ENCODE data around the gene ADAMTS2. TPM values are rescaled to one million over a fixed set of nuclear protein-coding genes. Genes with fewer than 3 reads are reported as not detected.
A peak's percentile ranks its signal among the peaks of the same experiment; 100 is the strongest.

ADAMTS2 gene
- total and polyA plus RNA-seq, 2 of the 4 experiments (the other 2 are of a cell fraction) = 19.0 to 58.8 TPM

DNA sequence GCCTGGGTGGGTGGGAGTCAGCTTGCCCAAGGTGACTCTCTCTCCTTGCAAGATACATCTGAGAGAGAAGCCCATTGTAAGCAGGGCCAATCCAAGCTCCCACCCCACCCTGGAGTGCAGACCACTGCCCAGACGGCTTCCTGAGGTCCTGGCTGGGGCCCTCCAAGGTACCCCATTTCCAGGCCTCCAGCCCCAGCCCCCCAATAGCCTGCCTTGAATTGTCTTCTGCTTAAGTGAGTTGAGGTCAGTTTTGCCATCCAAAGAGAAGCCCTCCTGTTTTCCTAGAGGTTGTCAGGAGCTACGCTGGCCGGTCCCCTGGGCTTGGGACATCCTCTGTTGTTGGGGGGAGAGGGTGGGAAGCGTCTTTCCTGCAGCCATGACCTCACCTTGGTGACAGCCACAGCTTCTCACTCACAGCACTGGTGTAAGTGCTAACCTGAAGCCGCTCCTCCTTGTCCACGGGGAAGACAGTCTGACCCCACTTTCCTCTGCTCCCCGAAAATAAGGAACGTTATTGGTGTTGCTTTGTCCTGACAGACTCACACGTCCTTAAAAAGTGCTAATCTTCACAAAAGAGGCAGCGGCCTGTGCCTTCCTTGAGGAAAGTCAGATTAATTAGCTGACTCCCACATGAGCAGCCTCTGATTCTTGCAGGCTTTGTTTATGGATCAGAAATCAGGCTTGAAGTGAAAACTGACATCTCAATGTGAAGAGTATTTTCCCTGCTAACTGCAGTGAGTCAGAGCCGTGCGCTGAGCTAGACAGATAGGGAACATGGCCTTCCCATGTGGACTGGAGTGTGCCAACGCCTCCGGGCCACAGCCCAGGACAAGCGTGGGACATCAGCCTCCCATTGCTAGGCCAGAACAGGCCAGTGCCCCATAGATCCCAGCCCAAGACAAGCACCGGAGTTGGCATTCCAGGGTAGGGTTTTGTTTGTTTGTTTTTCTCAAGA, 52.3 kb downstream of the ADAMTS2 start:
- BruUV-seq (replicated peaks) = no TSS peak
- H2AFZ ChIP-seq (replicated peaks; ENCODE audit: low read length, poor library complexity) = no peak overlapping the region
- no peak overlapping the region for H3K27ac ChIP-seq (ENCODE audit: insufficient read depth, low read length)
- H3K56ac ChIP-seq (ENCODE audit: extremely low read depth, insufficient read depth, low read length) = no peak overlapping the region
- H3K14ac ChIP-seq (replicated peaks; ENCODE audit: low read depth, low read length) = no peak overlapping the region
- in situ Hi-C loops (cut with MboI; ENCODE audit: low sequenced_read_pairs) (no loop called here), intact Hi-C loops (cut with micrococcal nuclease) (no loop called here), dilution Hi-C loops (cut with HindIII; ENCODE audit: low sequenced_read_pairs, unreplicated experiment) (no loop called here)
- POLR2A ChIA-PET (ENCODE audit: unreplicated experiment) = no interaction called here
- H3K79me1 ChIP-seq (ENCODE audit: low read depth in 1 of 2, low read length in 2 of 2) = peaks cover 27 to 84% of the 10 kb centered on the region in 2 experiments
- H3K9ac ChIP-seq (ENCODE audit: low read depth, low read length) = no peak overlapping the region
- H2BK20ac ChIP-seq (ENCODE audit: low read depth, low read length) = no peak overlapping the region
- H2AK5ac ChIP-seq (ENCODE audit: low read depth, low read length) = peak overlapping the region; percentile 7; the same call in 1 of the 2 replicates
- H3K4me1 ChIP-seq (ENCODE audit: control insufficient read depth, insufficient read depth, low read length) = peaks cover 11% of the 10 kb centered on the region
- no peak overlapping the region for H3K4me3 ChIP-seq (ENCODE audit: insufficient read depth, low read depth, low read length)
- no peaks in the 10 kb centered on the region for H3K27me3 ChIP-seq (ENCODE audit: control insufficient read depth, insufficient read depth, low read length)
- H3K4ac ChIP-seq (ENCODE audit: low read depth, low read length) = 0 out of 2 replicates have a peak overlapping the region, but pooled peaks have one; percentile 4
- H3K9me1 ChIP-seq (ENCODE audit: insufficient read depth, low read length) = peaks cover 6% of the 10 kb centered on the region; the same call in 1 of the 2 replicates
- H2AK9ac ChIP-seq (replicated peaks; ENCODE audit: low read depth, low read length, poor library complexity) = peak overlapping the region; percentile 52
- no peak for DNase-seq
- no peak overlapping the region for H2BK120ac ChIP-seq (ENCODE audit: low read depth, low read length)
- peak overlapping the region; percentile 38; the same call in 1 of the 2 replicates for H3K23ac ChIP-seq (ENCODE audit: low read depth, low read length)
- H4K8ac ChIP-seq (ENCODE audit: low read depth in 2 of 2, low read length in 2 of 2) = no peak overlapping the region
- 0 out of 3 replicates have a peak overlapping the region, but pooled peaks have one; percentile 10 for H2BK15ac ChIP-seq (ENCODE audit: low read depth, low read length)
- peaks cover 2% of the 10 kb centered on the region; the same call in 1 of the 2 replicates for H3K36me3 ChIP-seq (ENCODE audit: control insufficient read depth, insufficient read depth, low read length)
- peaks cover 7% of the 10 kb centered on the region for H4K20me1 ChIP-seq (ENCODE audit: insufficient read depth, low read length)
- 0 out of 2 replicates have a peak, but pooled peaks have one; percentile 25 for ATAC-seq (ENCODE audit: low read depth)
- H4K91ac ChIP-seq (ENCODE audit: insufficient read depth, low read depth, low read length) = peak overlapping the region; percentile 27; the same call in 1 of the 2 replicates
- CTCF ChIA-PET = no interaction called here
- no peak for TF ChIP-seq RAD21 (IDR thresholded peaks at IDR 0.05; ENCODE audit: low read length)
- TF ChIP-seq POLR2A (IDR thresholded peaks at IDR 0.05; ENCODE audit: low read depth, low read length) = no peak
- TF ChIP-seq, protein P1, sequence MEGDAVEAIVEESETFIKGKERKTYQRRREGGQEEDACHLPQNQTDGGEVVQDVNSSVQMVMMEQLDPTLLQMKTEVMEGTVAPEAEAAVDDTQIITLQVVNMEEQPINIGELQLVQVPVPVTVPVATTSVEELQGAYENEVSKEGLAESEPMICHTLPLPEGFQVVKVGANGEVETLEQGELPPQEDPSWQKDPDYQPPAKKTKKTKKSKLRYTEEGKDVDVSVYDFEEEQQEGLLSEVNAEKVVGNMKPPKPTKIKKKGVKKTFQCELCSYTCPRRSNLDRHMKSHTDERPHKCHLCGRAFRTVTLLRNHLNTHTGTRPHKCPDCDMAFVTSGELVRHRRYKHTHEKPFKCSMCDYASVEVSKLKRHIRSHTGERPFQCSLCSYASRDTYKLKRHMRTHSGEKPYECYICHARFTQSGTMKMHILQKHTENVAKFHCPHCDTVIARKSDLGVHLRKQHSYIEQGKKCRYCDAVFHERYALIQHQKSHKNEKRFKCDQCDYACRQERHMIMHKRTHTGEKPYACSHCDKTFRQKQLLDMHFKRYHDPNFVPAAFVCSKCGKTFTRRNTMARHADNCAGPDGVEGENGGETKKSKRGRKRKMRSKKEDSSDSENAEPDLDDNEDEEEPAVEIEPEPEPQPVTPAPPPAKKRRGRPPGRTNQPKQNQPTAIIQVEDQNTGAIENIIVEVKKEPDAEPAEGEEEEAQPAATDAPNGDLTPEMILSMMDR (conservative IDR thresholded peaks at IDR 0.05; ENCODE audit: low read depth, low read length) = no peak
- TF ChIP-seq NFE2L2 (IDR thresholded peaks at IDR 0.05; ENCODE audit: low read depth, low read length) = no peak
- TF ChIP-seq MAZ (IDR thresholded peaks at IDR 0.05; ENCODE audit: borderline replicate concordance, low read depth, low read length) = no peak
- TF ChIP-seq FOS (IDR thresholded peaks at IDR 0.05; ENCODE audit: low read depth, low read length) = no peak
- TF ChIP-seq CEBPB (IDR thresholded peaks at IDR 0.05; ENCODE audit: low read depth, low read length) = no peak
- TF ChIP-seq, protein P2, sequence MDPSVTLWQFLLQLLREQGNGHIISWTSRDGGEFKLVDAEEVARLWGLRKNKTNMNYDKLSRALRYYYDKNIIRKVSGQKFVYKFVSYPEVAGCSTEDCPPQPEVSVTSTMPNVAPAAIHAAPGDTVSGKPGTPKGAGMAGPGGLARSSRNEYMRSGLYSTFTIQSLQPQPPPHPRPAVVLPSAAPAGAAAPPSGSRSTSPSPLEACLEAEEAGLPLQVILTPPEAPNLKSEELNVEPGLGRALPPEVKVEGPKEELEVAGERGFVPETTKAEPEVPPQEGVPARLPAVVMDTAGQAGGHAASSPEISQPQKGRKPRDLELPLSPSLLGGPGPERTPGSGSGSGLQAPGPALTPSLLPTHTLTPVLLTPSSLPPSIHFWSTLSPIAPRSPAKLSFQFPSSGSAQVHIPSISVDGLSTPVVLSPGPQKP (IDR thresholded peaks at IDR 0.05; ENCODE audit: borderline replicate concordance, low read depth, low read length) = no peak
- no peak for TF ChIP-seq SMC3 (IDR thresholded peaks at IDR 0.05; ENCODE audit: low read depth, low read length)
- TF ChIP-seq, protein P3, sequence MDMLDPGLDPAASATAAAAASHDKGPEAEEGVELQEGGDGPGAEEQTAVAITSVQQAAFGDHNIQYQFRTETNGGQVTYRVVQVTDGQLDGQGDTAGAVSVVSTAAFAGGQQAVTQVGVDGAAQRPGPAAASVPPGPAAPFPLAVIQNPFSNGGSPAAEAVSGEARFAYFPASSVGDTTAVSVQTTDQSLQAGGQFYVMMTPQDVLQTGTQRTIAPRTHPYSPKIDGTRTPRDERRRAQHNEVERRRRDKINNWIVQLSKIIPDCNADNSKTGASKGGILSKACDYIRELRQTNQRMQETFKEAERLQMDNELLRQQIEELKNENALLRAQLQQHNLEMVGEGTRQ (IDR thresholded peaks at IDR 0.05; ENCODE audit: low read depth, low read length) = no peak
- TF ChIP-seq BHLHE40 (IDR thresholded peaks at IDR 0.05; ENCODE audit: low read depth, low read length) = no peak
- no peak for TF ChIP-seq CHD1 (IDR thresholded peaks at IDR 0.05; ENCODE audit: low read depth, low read length)
- no peak for TF ChIP-seq RFX5 (IDR thresholded peaks at IDR 0.05; ENCODE audit: low read depth, low read length)
- H3K4me2 ChIP-seq (ENCODE audit: low read depth, low read length) = no peak overlapping the region
- H3K18ac ChIP-seq (ENCODE audit: low read depth, low read length) = no peak overlapping the region
- H3K9me3 ChIP-seq (ENCODE audit: control insufficient read depth, insufficient read depth, low read length) = no peaks in the 10 kb centered on the region
- WGBS, 2 experiments (ENCODE audit: extremely low coverage in 2 of 2, insufficient read length in 1 of 2) = 84% methylated on average over 8 of the region's 16 CpGs; no CpG with 5 or more reads in 1 of the 2 experiments
- H4K5ac ChIP-seq (ENCODE audit: low read depth, low read length) = no peak overlapping the region
- no peak overlapping the region for H2BK5ac ChIP-seq (ENCODE audit: low read depth, low read length, poor library complexity, severe bottlenecking)
